ENCODE measurements around the gene CLDN14.

GRCh38 chr21:36512971-36513370 lies 33.0 kb upstream of the CLDN14 start:
- no peak for TF ChIP-seq CTCF (IDR thresholded peaks at IDR 0.05)
- TF ChIP-seq POLR2AphosphoS5 (IDR thresholded peaks at IDR 0.05; ENCODE audit: low read depth, low read length): no peak
